B cell (primary cell): ENCODE data around the gene GNGT1. TPM values are rescaled to one million over a fixed set of nuclear protein-coding genes. Genes with fewer than 3 reads are reported as not detected.

Experiments used
- ATAC-seq: fragments of 200-7000 bp; cut with Tn5 transposase; one replicate; pipeline ENCODE4 v1.10.0; 2021; ENCODE audit warnings: low read depth, mild to moderate bottlenecking, moderate number of reproducible peaks, moderate library complexity
- CTCF ChIA-PET: fragments of 350-600 bp; sonication (Branson Sonifier 250); formaldehyde crosslinking; loops from one replicate; lab custom pipeline; 2021; ENCODE audit warnings: antibody characterized with exemption, inconsistent platforms; lab: Charles Lee
- POLR2A ChIA-PET: fragments of 350-600 bp; sonication (Branson Sonifier 250); formaldehyde crosslinking; loops from one replicate; lab custom pipeline; 2021; ENCODE audit warnings: antibody characterized with exemption; lab: Charles Lee
- DNase-seq: peaks from one replicate; pipeline ENCODE4 v3.0.0; 2013
- H2AFZ ChIP-seq: 2 replicates; pipeline ENCODE4 v1.6.1; 2012; ENCODE audit warnings: mild to moderate bottlenecking, low read depth, low read length; ENCODE audit not compliant: insufficient read depth, poor library complexity, severe bottlenecking
- H3K27ac ChIP-seq, 2 donors: 1 replicate in 1 of 2; 2 replicates in 1 of 2; pipeline ENCODE4 v1.5.1; 2012 to 2013; ENCODE audit warnings: low read length in 2 of 2, mild to moderate bottlenecking in 2 of 2, moderate library complexity in 1 of 2
- H3K27me3 ChIP-seq, 4 experiments: fragments of 200-600 bp in 1 of 4; sonication (generic) in 1 of 4; replicated peaks in 1 of 4; 1 replicate in 2 of 4; 2 replicates in 2 of 4; pipeline versions ENCODE4 v1.6.1 to v1.7.0; 2013 to 2016; ENCODE audit warnings: low read length in 3 of 4, mild to moderate bottlenecking in 2 of 4, mixed read lengths in 1 of 4, moderate library complexity in 1 of 4; ENCODE audit not compliant: insufficient read depth in 4 of 4, control insufficient read depth in 3 of 4; ENCODE audit errors: control extremely low read depth in 1 of 4
- H3K36me3 ChIP-seq, 2 experiments: replicated peaks in 1 of 2; 1 replicate in 1 of 2; 2 replicates in 1 of 2; pipeline versions ENCODE4 v1.6.1 to v1.7.1; 2013; ENCODE audit warnings: low read length in 1 of 2; ENCODE audit not compliant: insufficient read depth in 2 of 2, control insufficient read depth in 1 of 2; ENCODE audit errors: control extremely low read depth in 1 of 2, extremely low read depth in 1 of 2
- H3K4me1 ChIP-seq, 2 donors: fragments of 200-600 bp in 1 of 2; sonication (generic) in 1 of 2; 1 replicate in 1 of 2; 2 replicates in 1 of 2; pipeline versions ENCODE4 v1.5.1 to v1.6.1; 2013 to 2017; ENCODE audit warnings: low read length in 2 of 2; ENCODE audit not compliant: control insufficient read depth in 2 of 2, insufficient read depth in 2 of 2
- H3K4me2 ChIP-seq: replicated peaks from 2 replicates; pipeline ENCODE3; 2012; ENCODE audit warnings: mild to moderate bottlenecking, low read depth, low read length; ENCODE audit not compliant: poor library complexity, severe bottlenecking
- H3K4me3 ChIP-seq, 5 experiments: fragments of 200-600 bp in 1 of 5; sonication (generic) in 1 of 5; 1 replicate in 3 of 5; 2 replicates in 2 of 5; pipeline versions ENCODE4 v1.5.1 to v1.7.0; 2011 to 2016; ENCODE audit warnings: low read length in 4 of 5, mild to moderate bottlenecking in 4 of 5, low read depth in 2 of 5, control low read depth in 1 of 5, moderate library complexity in 1 of 5; ENCODE audit not compliant: insufficient read depth in 1 of 5; ENCODE audit errors: control extremely low read depth in 1 of 5, extremely low read depth in 1 of 5
- H3K79me2 ChIP-seq: fragments of 200-600 bp; sonication (generic); one replicate; pipeline ENCODE4 v1.6.0; 2016; ENCODE audit warnings: low read length; ENCODE audit not compliant: control insufficient read depth, insufficient read depth
- H3K9ac ChIP-seq: fragments of 200-600 bp; sonication (generic); 2 replicates; pipeline ENCODE4 v1.6.1; 2017; ENCODE audit warnings: mild to moderate bottlenecking, low read length, moderate library complexity
- H3K9me3 ChIP-seq, 3 donors: one replicate each; pipeline versions ENCODE4 v1.6.1 to v1.7.1; 2013; ENCODE audit warnings: low read length in 2 of 3; ENCODE audit not compliant: control insufficient read depth in 2 of 3, insufficient read depth in 1 of 3; ENCODE audit errors: control extremely low read depth in 1 of 3
- H4K20me1 ChIP-seq: 2 replicates; pipeline ENCODE4 v1.6.0; 2012; ENCODE audit warnings: mild to moderate bottlenecking, low read length; ENCODE audit not compliant: insufficient read depth, control insufficient read depth, poor library complexity, severe bottlenecking
- H3K27ac Mint-ChIP-seq: one replicate; pipeline ENCODE4 v1.8.0; 2021; ENCODE audit warnings: mixed read lengths
- H3K27me3 Mint-ChIP-seq: one replicate; pipeline ENCODE4 v1.8.0; 2021; ENCODE audit warnings: mixed read lengths
- H3K4me1 Mint-ChIP-seq: one replicate; pipeline ENCODE4 v1.8.0; 2021; ENCODE audit warnings: mixed read lengths
- H3K4me3 Mint-ChIP-seq: one replicate; pipeline ENCODE4 v1.8.0; 2021; ENCODE audit warnings: mixed read lengths
- H3K9me3 Mint-ChIP-seq: one replicate; pipeline ENCODE4 v1.8.0; 2022; ENCODE audit warnings: mixed read lengths; ENCODE audit not compliant: insufficient read depth
- EZH2 ChIP-seq: IDR thresholded peaks from 2 replicates; pipeline ENCODE4 v1.6.1; 2012; ENCODE audit warnings: borderline replicate concordance, low read depth, mild to moderate bottlenecking, moderate library complexity, low read length; ENCODE audit not compliant: insufficient read depth, poor library complexity, severe bottlenecking
- WGBS: methylation state at CpG from one replicate; pipeline ENCODE4 v1.1.5; 2013; ENCODE audit warnings: missing lambda C conversion rate; ENCODE audit not compliant: insufficient coverage; 5-methylcytosine and 5-hydroxymethylcytosine counted together
- intact Hi-C: fragments of 100-400 bp; cut with micrococcal nuclease; formaldehyde crosslinking; loops from one replicate; pipeline ENCODE4 v1.10.0; 2022
- polyA plus RNA-seq: library from polyadenylated mRNA; depleted of rRNA; stranded (reverse); fragments of >200 nt; gene quantifications from 2 replicates; pipeline ENCODE4 v1.2.3, GENCODE V29; 2012
- total RNA-seq, 2 donors: library from RNA; stranded (reverse); fragments of 120-200 nt in 1 of 2; gene quantifications; 1 replicate in 1 of 2; 2 replicates in 1 of 2; pipeline versions ENCODE4 v1.2.3 to v1.2.4, GENCODE V29; 2013 to 2022
- TF ChIP-seq, protein P1 (sequence below): fragments of 200-600 bp; IDR thresholded peaks from one replicate; pipeline ENCODE4 v1.8.0; 2022; ENCODE audit warnings: antibody characterized with exemption, mild to moderate bottlenecking

Gene GNGT1
- total and polyA plus RNA-seq, 2 donors (not counting 1 experiment from before 2014, with no cell fraction given) = not detected

DNA sequence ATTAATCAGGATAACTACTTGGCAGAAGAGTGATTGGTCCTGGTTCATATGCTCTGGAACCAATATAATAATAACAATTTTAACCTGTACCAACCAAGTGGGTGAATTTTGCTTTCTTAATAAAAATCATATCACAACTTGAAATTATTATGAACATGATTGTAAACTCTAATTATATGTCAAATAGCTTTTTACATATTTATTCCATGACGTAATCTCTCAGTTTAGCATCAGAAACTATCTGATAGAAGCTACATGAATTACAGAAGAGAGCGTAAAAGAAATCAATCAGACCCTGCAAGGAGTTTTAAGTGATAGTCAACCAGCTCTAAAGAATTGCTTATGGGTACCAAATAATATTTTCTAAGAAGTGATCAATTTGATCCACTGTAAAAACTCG lies 25.3 kb downstream of the GNGT1 start:
- ChIA-PET CTCF (interaction anchor here (1.2 to 2.5 kb wide), 2 partner anchors 12 to 29 kb away, joined by 3 to 5 read pairs; no protein-coding TSS in a partner anchor), POLR2A (no interaction called here)
- Histone ChIP-seq H3K9me3 (no peaks in the 10 kb centered on the region), H3K4me1 (no peaks in the 10 kb centered on the region), H3K4me2 (no peak overlapping the region), H3K4me3 (no peak overlapping the region), H4K20me1 (no peaks in the 10 kb centered on the region), H3K9ac (no peak overlapping the region), H3K79me2 (no peaks in the 10 kb centered on the region), H3K27me3 (no peaks in the 10 kb centered on the region), H3K27ac (no peak overlapping the region), H3K36me3 (no peaks in the 10 kb centered on the region), H2AFZ (no peak overlapping the region)
- Mint-ChIP-seq H3K27me3 (peaks cover 3% of the 10 kb centered on the region), H3K9me3 (peaks cover 3% of the 10 kb centered on the region), H3K4me3 (no peak overlapping the region), H3K27ac (no peak overlapping the region), H3K4me1 (no peaks in the 10 kb centered on the region)
- intact Hi-C loops = no loop called here
- TF ChIP-seq, protein P1, sequence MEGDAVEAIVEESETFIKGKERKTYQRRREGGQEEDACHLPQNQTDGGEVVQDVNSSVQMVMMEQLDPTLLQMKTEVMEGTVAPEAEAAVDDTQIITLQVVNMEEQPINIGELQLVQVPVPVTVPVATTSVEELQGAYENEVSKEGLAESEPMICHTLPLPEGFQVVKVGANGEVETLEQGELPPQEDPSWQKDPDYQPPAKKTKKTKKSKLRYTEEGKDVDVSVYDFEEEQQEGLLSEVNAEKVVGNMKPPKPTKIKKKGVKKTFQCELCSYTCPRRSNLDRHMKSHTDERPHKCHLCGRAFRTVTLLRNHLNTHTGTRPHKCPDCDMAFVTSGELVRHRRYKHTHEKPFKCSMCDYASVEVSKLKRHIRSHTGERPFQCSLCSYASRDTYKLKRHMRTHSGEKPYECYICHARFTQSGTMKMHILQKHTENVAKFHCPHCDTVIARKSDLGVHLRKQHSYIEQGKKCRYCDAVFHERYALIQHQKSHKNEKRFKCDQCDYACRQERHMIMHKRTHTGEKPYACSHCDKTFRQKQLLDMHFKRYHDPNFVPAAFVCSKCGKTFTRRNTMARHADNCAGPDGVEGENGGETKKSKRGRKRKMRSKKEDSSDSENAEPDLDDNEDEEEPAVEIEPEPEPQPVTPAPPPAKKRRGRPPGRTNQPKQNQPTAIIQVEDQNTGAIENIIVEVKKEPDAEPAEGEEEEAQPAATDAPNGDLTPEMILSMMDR = no peak
- TF ChIP-seq EZH2 = no peak
- no peak for DNase-seq
- no peak for ATAC-seq
- no CpG with 5 or more reads among the region's 3 CpGs for WGBS

DNA sequence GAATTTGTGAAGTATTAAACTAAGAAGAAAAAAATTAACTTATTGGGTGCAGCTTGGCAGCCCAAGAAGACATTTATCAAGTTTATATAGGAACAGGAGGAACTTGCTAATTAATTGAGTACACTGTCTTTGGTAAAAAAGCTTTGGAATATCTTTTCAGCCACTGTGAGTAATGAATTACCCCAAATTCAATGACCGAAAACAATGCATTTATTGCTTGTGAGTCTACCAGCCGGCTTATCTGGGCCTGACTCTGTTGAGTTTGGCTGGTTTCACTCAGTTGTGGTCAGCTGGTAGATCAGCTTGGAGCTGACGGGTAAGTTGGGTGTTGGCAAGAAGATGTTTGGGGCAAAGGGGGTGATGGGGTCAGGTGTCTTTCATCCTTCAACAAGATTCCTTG lies 26.8 kb downstream of the GNGT1 start:
- Histone ChIP-seq H3K4me1 (no peaks in the 10 kb centered on the region), H4K20me1 (no peaks in the 10 kb centered on the region), H3K27me3 (no peaks in the 10 kb centered on the region), H3K9ac (no peak overlapping the region), H3K4me2 (no peak overlapping the region), H2AFZ (no peak overlapping the region), H3K9me3 (no peaks in the 10 kb centered on the region), H3K4me3 (no peak overlapping the region), H3K27ac (no peak overlapping the region), H3K79me2 (no peaks in the 10 kb centered on the region), H3K36me3 (no peaks in the 10 kb centered on the region)
- no peak for TF ChIP-seq EZH2
- TF ChIP-seq, protein P1 = no peak
- no peak for ATAC-seq
- intact Hi-C loops = no loop called here
- DNase-seq = no peak
- ChIA-PET CTCF (interaction anchor here (2.5 kb wide), 1 partner anchor 30 kb away, joined by 5 read pairs; no protein-coding TSS in a partner anchor), POLR2A (no interaction called here)
- Mint-ChIP-seq H3K4me3 (no peak overlapping the region), H3K4me1 (no peaks in the 10 kb centered on the region), H3K27ac (no peak overlapping the region), H3K9me3 (peaks cover 3% of the 10 kb centered on the region), H3K27me3 (peaks cover 6% of the 10 kb centered on the region)
- WGBS = 100% methylated on average over 3 of the region's 3 CpGs
